Activated CD8-positive, alpha-beta memory T cell treated with anti-CD3 and anti-CD28 coated beads, Interleukin-2, amount 10 ng/mL, durations not matched to agents 7 days and 5 days (primary cell): ENCODE results near the gene RBM20. TPM values are rescaled to one million over a fixed set of nuclear protein-coding genes. Genes with fewer than 3 reads are reported as not detected.

ENCODE experiments used
- ATAC-seq: fragments of 150-1000 bp; cut with Tn5 transposase; one replicate; pipeline ENCODE4 v1.10.0; 2021; ENCODE audit warnings: moderate library complexity
- CTCF ChIA-PET: fragments of 350-600 bp; sonication (Branson Sonifier 250); formaldehyde crosslinking; loops from one replicate; lab custom pipeline; 2021; ENCODE audit warnings: antibody characterized with exemption; lab: Charles Lee
- DNase-seq: peaks from one replicate; pipeline ENCODE4 v3.0.0-alpha.2; 2020
- H3K27ac Mint-ChIP-seq: one replicate; pipeline ENCODE4 v1.8.0; 2021; ENCODE audit warnings: mild to moderate bottlenecking, mixed read lengths
- H3K27me3 Mint-ChIP-seq: one replicate; pipeline ENCODE4 v1.8.0; 2021; ENCODE audit warnings: mixed read lengths
- H3K36me3 Mint-ChIP-seq: one replicate; pipeline ENCODE4 v1.8.0; 2021; ENCODE audit warnings: mild to moderate bottlenecking, mixed read lengths
- H3K4me1 Mint-ChIP-seq: one replicate; pipeline ENCODE4 v1.8.0; 2021; ENCODE audit warnings: mixed read lengths
- H3K4me3 Mint-ChIP-seq: one replicate; pipeline ENCODE4 v1.8.0; 2021; ENCODE audit warnings: mild to moderate bottlenecking, moderate library complexity, mixed read lengths
- H3K9me3 Mint-ChIP-seq: one replicate; pipeline ENCODE4 v1.8.0; 2022; ENCODE audit warnings: low read depth, mixed read lengths
- total RNA-seq, 2 experiments: library from RNA; stranded (reverse); gene quantifications; one replicate each; pipeline ENCODE4 v1.2.3, GENCODE V29; 2021

The RBM20 gene
- total RNA-seq, 2 experiments from 2014 or later, result 0.06 to 0.07 TPM

DNA sequence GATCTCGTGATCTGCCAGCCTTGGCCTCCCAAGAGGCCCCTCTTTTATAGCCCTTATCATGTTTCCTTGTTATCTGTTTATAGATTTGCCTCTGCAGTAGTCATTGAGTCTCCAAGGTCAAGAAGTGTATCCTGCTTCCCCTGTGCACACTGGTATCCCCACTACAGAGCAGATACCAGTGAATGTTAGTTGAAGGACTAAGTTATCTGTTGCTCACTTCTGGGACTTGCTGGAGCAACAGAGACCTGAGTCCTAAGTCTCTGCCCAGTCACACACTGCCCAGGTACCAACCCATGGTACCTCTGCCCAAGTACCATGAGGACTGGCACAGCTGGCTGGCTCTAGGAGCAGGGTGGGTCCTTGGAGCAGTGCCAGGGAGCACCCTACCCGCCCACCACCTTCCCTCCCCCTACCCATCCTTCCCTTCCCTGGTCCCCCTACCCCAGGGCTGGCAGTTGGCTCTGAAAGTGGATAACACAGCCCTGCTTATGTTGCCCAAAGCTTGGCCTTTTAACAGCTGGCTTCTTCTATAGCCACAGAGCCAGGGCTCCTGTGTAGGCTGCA, 201.1 kb downstream of the RBM20 start:
- ATAC-seq, result no peak
- peaks cover 2% of the 10 kb centered on the region for H3K36me3 Mint-ChIP-seq
- CTCF ChIA-PET, result interaction anchor here (0.6 kb wide), 1 partner anchor 224 kb away, joined by 3 read pairs; no protein-coding TSS in a partner anchor
- DNase-seq, result no peak
- no peak overlapping the region for H3K4me3 Mint-ChIP-seq
- no peaks in the 10 kb centered on the region for H3K9me3 Mint-ChIP-seq
- H3K4me1 Mint-ChIP-seq, result peaks cover 47% of the 10 kb centered on the region
- H3K27ac Mint-ChIP-seq, result no peak overlapping the region
- H3K27me3 Mint-ChIP-seq, result no peaks in the 10 kb centered on the region

DNA sequence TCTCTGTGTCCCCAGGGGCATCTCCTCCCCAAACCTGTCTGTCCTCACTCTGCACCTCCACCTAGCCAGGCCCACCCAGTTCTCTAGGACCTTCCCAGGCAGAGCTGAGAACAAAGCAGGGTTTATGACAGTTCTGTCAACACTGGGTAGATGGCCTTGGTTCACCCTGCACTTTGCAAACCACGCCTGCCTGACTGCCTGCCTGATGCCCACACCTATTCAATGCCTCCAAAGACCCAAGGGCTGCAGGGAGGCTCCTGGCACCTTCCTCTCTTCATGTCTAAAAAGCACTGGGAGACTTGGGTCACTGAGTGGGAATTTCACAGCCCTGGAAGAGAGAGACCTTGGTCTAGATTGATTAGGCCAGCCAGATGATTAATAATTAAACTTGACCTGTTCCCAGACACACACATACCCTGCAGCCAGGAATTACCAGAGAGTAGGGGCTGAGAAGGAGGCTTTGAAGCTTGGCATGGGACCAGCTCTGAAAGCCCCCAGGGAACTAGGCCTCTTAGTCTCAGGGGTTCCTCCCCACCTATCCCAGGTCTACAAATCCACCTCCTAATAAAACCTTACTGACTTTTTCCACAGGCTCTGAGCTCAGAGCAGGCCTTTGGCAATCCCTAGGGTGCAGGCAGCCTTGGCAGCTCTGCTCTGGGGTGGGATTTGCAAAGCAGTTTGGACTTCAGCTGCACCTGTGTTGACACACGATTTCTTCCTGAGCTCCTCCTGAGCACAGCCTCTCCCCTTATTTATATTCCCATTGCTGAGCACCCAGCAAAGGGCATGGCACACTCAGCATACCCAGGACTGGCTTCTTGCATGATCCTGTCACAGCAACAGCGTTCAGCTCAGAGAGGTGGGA, 201.9 kb downstream of the RBM20 start:
- Mint-ChIP-seq H3K4me1 (peaks cover 54% of the 10 kb centered on the region), H3K9me3 (no peaks in the 10 kb centered on the region), H3K27ac (no peak overlapping the region), H3K36me3 (peaks cover 2% of the 10 kb centered on the region), H3K4me3 (no peak overlapping the region), H3K27me3 (no peaks in the 10 kb centered on the region)
- DNase-seq (no peak), ATAC-seq (no peak)
- CTCF ChIA-PET, result interaction anchor here (0.6 to 1.4 kb wide), 3 partner anchors 11 to 224 kb away, joined by 3 to 5 read pairs (median 5); no protein-coding TSS in a partner anchor

DNA sequence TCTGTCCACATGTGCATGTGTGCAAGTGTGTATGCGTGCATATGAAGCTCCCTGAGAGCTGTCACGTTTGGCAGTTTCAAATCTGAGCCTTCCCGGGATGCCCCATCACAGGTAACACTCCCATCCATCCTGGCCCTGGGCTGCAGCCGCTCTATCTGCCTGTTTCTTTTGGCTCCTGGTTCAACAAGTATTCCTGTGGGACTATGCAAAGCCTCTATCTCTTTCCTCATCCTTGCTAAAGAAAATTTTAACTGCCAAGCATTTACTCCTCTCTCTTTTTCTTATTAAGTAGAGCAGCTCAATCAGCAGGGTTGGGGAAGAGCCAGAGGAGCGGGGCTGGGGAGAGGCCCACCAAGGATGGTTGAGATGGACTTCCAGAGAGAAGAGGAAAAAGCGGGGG, 203.2 kb downstream of the RBM20 start:
- peaks cover 2% of the 10 kb centered on the region for H3K36me3 Mint-ChIP-seq
- H3K4me1 Mint-ChIP-seq, result peaks cover 57% of the 10 kb centered on the region
- H3K27me3 Mint-ChIP-seq, result no peaks in the 10 kb centered on the region
- H3K9me3 Mint-ChIP-seq, result no peaks in the 10 kb centered on the region
- CTCF ChIA-PET, result no interaction called here
- no peak for ATAC-seq
- no peak overlapping the region for H3K4me3 Mint-ChIP-seq
- no peak for DNase-seq
- H3K27ac Mint-ChIP-seq, result no peak overlapping the region

DNA sequence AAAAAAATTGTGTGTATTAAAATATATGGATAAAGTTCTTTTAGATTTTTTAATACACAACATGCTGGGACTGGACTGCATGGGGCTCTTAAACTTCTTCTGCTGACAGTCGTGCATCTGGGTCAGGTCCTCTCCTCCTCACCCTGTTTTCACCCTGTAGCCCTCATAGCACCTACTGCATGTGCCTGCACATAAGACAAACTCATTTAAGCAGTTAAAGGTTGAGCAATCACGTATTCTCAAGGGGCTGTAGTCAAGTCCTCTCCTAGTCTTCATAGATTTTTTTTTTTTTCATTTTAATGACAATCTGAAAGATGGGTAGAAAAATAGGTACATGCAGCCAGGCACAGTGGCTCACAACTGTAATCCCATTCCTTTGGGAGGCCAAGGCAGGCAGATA, 204.0 kb downstream of the RBM20 start:
- H3K36me3 Mint-ChIP-seq, result peaks cover 2% of the 10 kb centered on the region
- H3K4me3 Mint-ChIP-seq, result no peak overlapping the region
- no peaks in the 10 kb centered on the region for H3K27me3 Mint-ChIP-seq
- ATAC-seq (no peak), DNase-seq (no peak)
- CTCF ChIA-PET, result no interaction called here
- H3K9me3 Mint-ChIP-seq, result no peaks in the 10 kb centered on the region
- H3K27ac Mint-ChIP-seq, result no peak overlapping the region
- peaks cover 57% of the 10 kb centered on the region for H3K4me1 Mint-ChIP-seq

DNA sequence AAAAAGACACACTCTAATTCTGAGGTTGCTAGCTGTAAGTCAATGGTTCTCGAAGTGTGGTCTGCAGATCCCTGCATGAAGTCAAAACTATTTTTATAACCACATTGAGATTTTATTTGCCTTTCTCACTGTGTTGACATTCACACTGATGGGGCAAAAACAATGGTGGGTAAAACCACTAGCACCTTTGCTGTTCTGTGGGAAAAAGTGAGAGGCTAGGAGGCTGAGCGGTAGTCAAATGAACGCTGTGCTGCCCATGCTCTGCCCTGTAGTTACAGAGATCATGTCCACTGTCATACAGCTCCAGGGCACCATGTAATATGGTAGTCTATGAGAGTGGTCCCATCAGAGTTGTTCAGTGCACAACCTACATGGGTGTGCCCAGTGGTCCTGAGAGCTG, 206.0 kb downstream of the RBM20 start:
- peaks cover 54% of the 10 kb centered on the region for H3K4me1 Mint-ChIP-seq
- ATAC-seq (peak; percentile 38), DNase-seq (no peak)
- peaks cover 2% of the 10 kb centered on the region for H3K36me3 Mint-ChIP-seq
- CTCF ChIA-PET, result interaction anchor here (0.9 to 1.8 kb wide), 4 partner anchors 9 to 59 kb away, joined by 3 to 6 read pairs (median 4); no protein-coding TSS in a partner anchor
- H3K9me3 Mint-ChIP-seq, result no peaks in the 10 kb centered on the region
- no peaks in the 10 kb centered on the region for H3K27me3 Mint-ChIP-seq
- no peak overlapping the region for H3K4me3 Mint-ChIP-seq
- H3K27ac Mint-ChIP-seq, result no peak overlapping the region

DNA sequence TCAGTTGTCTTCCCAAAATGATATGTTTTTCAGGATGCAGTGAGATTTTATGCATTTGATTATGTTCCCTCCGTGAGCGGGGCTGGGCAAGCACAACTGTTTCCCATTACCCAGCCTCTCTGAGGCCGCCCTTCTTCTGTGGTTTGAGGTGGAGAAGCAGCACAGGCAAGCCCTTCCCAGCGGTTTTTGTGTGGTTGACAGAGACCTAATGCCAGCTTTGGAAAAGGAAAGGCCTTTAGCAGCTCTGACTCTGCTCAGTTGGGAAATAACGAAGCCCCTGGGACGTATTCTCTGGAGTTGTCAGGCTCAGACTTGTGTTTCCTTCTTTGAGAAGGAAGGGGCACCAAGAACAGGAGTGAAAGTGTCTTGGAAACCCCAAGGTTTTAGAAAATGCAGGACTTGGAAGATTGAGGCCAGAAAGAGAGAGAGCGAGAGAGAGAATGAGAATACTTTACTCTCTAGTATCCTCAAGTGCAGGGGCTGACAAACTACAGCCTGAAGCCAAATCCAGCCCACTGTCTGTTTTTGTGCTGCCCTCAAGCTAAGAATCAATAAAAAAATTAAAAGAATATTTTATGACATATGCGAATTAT, 207.0 kb downstream of the RBM20 start:
- Mint-ChIP-seq H3K4me1 (peaks cover 55% of the 10 kb centered on the region), H3K27me3 (no peaks in the 10 kb centered on the region), H3K36me3 (peaks cover 6% of the 10 kb centered on the region), H3K9me3 (no peaks in the 10 kb centered on the region), H3K4me3 (no peak overlapping the region), H3K27ac (no peak overlapping the region)
- ATAC-seq (no peak), DNase-seq (no peak)
- CTCF ChIA-PET, result interaction anchor here (0.9 to 2.2 kb wide), 5 partner anchors 11 to 179 kb away, joined by 3 to 6 read pairs (median 3); no protein-coding TSS in a partner anchor

DNA sequence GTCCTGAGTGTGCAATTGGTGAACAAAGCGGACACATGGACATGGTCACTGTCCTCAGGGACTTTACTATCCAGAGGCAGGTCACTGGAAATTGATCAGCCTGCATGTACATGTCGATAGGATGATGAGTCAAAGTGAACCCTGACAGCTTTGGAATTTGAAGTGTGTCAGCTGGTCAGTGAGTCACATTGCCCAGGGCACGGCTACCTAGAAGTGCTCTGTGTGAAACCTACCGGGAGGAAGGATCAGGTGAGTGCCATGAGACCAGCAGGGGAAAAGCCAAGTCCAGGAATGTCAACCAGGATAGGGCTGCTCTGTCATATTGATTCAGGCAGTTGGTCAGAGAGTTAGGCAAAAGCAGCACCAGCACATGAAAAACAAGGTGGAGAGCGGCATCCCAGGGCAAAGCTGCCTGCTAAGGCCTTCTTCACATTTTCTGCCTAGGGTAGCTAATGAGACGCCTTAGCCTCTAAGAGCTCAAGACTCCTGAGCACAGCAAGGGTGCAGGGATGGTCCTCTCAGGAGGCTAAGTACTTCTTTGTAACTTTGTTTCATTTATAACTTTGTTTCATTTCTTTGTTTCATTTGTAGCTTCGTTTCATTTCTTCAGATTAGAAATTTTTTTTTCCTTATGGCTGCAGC, 208.2 kb downstream of the RBM20 start:
- CTCF ChIA-PET, result interaction anchor here (0.7 to 2.2 kb wide), 9 partner anchors 8 to 180 kb away, joined by 3 to 5 read pairs (median 3); no protein-coding TSS in a partner anchor
- Mint-ChIP-seq H3K27me3 (no peaks in the 10 kb centered on the region), H3K36me3 (peaks cover 6% of the 10 kb centered on the region), H3K27ac (peak overlapping the region; percentile 58), H3K4me1 (peaks cover 58% of the 10 kb centered on the region), H3K9me3 (no peaks in the 10 kb centered on the region), H3K4me3 (peak overlapping the region; percentile 43)
- DNase-seq (peak; percentile 61), ATAC-seq (peak; percentile 75)

DNA sequence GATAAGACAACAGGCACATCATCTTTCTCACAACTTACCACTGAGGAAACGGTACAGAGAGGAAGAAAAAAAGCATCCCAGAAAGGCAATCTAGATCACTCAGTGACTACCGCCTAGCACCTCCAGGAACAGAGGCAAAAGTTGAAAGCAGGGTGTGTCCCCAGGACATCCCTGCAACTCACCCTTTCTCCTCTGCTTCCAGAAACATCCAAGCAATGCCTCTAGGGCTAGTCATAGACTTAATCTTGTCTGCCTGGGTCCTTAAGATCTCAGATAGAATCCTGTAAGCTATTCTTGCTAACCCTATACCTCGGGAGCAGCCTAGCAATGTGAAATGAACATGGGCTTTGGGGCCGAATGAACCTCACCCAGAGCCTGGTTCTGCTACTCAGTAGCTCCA, 208.8 kb downstream of the RBM20 start:
- peaks cover 64% of the 10 kb centered on the region for H3K4me1 Mint-ChIP-seq
- no peak for DNase-seq
- H3K36me3 Mint-ChIP-seq, result peaks cover 6% of the 10 kb centered on the region
- ATAC-seq, result peak; percentile 11
- peak overlapping the region; percentile 10 for H3K4me3 Mint-ChIP-seq
- no peaks in the 10 kb centered on the region for H3K27me3 Mint-ChIP-seq
- no peaks in the 10 kb centered on the region for H3K9me3 Mint-ChIP-seq
- CTCF ChIA-PET, result interaction anchor here (0.7 to 2.2 kb wide), 6 partner anchors 12 to 79 kb away, joined by 3 to 5 read pairs (median 4); no protein-coding TSS in a partner anchor
- peak overlapping the region; percentile 58 for H3K27ac Mint-ChIP-seq

DNA sequence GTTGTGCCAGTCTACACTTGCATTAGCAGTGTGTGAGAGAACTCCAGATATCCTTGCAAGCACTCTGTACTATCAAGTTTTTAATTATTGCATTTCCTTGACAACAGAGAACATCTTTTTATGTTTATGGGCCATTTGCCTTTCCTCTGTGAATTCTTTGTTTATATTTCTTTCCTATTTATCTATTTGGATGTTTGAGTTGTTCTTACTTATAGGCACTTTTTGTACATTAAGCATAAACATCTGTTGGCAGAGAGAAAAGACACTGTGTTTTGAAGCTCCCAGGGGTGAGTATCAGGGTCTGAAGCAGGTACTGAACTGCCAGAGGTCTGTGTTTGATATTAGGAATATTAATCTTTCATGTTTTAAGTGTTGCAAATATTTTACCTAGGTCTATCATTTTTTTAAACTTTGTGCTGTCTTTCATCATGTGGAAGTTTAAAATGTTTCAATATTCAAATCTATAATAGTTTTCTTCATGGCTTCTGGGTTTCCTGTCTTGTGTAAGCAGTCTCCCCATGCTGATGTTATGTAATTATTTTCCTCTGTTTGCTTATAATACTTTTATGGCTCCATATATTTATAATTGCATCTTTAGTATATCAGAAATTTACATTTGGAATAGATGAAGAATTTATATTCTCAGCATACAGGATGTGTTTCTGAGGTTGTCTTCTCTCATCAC, 209.9 kb downstream of the RBM20 start:
- DNase-seq (no peak), ATAC-seq (no peak)
- H3K9me3 Mint-ChIP-seq, result no peaks in the 10 kb centered on the region
- H3K36me3 Mint-ChIP-seq, result peaks cover 6% of the 10 kb centered on the region
- no peak overlapping the region for H3K27ac Mint-ChIP-seq
- CTCF ChIA-PET, result no interaction called here
- peaks cover 71% of the 10 kb centered on the region for H3K4me1 Mint-ChIP-seq
- no peaks in the 10 kb centered on the region for H3K27me3 Mint-ChIP-seq
- no peak overlapping the region for H3K4me3 Mint-ChIP-seq

DNA sequence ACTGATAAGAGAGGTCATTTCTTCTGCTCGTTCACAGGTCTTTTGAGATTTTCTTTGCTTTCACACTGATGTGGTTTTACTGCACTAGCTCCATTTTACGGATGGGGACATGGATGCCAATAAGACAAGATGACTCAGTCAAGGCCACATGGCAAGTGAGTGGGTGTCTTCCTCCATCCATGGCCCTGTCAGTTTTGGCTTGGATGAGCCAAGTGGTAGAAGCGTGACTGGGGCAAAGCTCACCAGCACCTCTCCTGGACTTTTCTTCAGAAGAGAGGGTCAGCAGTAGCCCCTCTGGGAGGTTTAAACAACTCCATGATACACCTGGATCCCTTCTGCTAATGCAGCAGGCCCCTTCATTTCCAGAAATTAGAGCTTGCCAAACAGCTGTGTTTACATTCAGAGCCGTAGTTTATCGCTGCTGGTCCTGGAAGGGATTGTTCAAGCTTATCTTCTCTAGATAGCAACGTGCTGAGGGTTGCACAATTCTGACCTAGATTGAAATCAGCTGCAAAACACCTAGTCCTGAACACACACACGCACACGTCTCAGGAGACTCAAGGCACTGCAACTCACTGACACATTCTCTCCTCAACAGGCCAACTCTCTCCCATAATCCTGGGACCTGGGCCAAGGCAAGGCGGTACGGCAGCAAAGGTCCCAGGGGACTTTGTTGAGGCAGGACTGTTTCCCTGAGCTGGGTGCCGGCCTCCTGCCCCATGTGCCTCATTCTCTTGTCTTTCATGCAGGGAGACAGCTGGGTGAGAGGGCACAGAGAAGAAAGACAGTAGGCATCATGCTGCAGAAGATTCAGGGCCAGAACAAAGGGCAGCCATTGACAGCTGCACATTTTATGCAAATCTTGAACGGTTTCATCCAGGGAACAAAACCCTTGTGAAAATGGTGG, 213.4 kb downstream of the RBM20 start:
- ATAC-seq (no peak), DNase-seq (no peak)
- Mint-ChIP-seq H3K4me1 (peaks cover 66% of the 10 kb centered on the region), H3K9me3 (no peaks in the 10 kb centered on the region), H3K27me3 (no peaks in the 10 kb centered on the region), H3K4me3 (no peak overlapping the region), H3K36me3 (peaks cover 9% of the 10 kb centered on the region), H3K27ac (peak overlapping the region; percentile 59)
- CTCF ChIA-PET, result interaction anchor here (0.7 to 2.1 kb wide), 14 partner anchors 11 to 1620 kb away, joined by 3 to 8 read pairs (median 4); partner anchors contain the start of gene PDCD4

DNA sequence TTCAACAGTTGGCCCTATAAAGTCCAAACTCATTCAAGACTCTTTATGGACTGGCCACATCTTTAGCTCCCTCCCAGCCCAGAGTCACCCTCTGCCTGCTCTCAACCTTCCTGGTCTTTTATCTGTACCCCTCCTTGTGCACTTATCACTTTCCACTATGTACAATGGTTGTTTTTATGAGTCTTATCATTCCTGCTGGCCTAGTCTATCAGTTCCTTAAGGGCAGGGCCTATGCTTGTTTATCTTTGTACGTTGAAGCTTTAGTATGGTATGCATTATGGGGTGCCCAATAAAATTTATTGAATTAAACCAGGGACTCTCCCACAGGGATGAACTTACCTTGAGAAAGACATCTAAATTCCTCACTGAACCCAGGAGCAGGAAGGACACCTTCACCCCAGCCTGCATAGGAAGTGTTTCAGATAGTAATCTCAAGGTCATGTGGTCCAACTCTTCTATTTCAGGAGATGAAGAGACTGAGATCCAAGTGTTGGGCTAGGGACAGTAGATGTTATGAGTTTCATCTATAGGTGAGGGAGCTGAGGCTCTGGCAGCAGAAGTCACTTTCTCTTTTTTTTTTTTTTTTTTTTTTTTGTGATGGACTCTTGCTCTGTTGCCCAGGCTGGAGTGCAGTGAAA, 214.3 kb downstream of the RBM20 start:
- no peak overlapping the region for H3K4me3 Mint-ChIP-seq
- no peaks in the 10 kb centered on the region for H3K9me3 Mint-ChIP-seq
- ATAC-seq, result no peak
- no peaks in the 10 kb centered on the region for H3K27me3 Mint-ChIP-seq
- CTCF ChIA-PET, result interaction anchor here (0.7 to 2.1 kb wide), 11 partner anchors 10 to 84 kb away, joined by 3 to 8 read pairs (median 4); partner anchors contain the start of gene PDCD4
- H3K27ac Mint-ChIP-seq, result peak overlapping the region; percentile 38
- peaks cover 65% of the 10 kb centered on the region for H3K4me1 Mint-ChIP-seq
- DNase-seq, result no peak
- H3K36me3 Mint-ChIP-seq, result peaks cover 11% of the 10 kb centered on the region
